ENCODE results near the gene SERPINB8.

- peak in 2 of 3 experiments; percentile 28 to 37 for TF ChIP-seq CTCF (optimal IDR thresholded peaks at IDR 0.05 in 1 of 3, IDR thresholded peaks at IDR 0.05 in 1 of 3, conservative IDR thresholded peaks at IDR 0.05 in 1 of 3; ENCODE audit: extremely low read depth in 1 of 3, insufficient read depth in 2 of 3, low read length in 3 of 3)
- no peak for TF ChIP-seq EZH2 (IDR thresholded peaks at IDR 0.05; ENCODE audit: low read length)
Measured at GRCh38 chr18:64017870-64018269, 48.0 kb downstream of the SERPINB8 start.
